Effector memory CD4-positive, alpha-beta T cell (primary cell): ENCODE results near the gene KCNC4.

ENCODE experiments used
- DNase-seq, 3 donors: peaks; one replicate each; pipeline ENCODE4 v3.0.0-alpha.2; 2020
- H3K27ac ChIP-seq: 2 replicates; pipeline ENCODE4 v1.7.0; 2013; ENCODE audit warnings: mild to moderate bottlenecking, low read length, moderate library complexity; ENCODE audit not compliant: insufficient read depth, poor library complexity, severe bottlenecking
- H3K27me3 ChIP-seq: replicated peaks from 2 replicates; pipeline ENCODE4 v1.7.0; 2013; ENCODE audit warnings: mild to moderate bottlenecking, low read length; ENCODE audit not compliant: insufficient read depth, control insufficient read depth, poor library complexity, severe bottlenecking
- H3K36me3 ChIP-seq: 2 replicates; pipeline ENCODE4 v1.7.0; 2013; ENCODE audit warnings: mild to moderate bottlenecking, low read length, moderate library complexity; ENCODE audit not compliant: control insufficient read depth, insufficient read depth
- H3K4me1 ChIP-seq: 2 replicates; pipeline ENCODE4 v1.7.0; 2013; ENCODE audit warnings: low read length, mild to moderate bottlenecking; ENCODE audit not compliant: control insufficient read depth, insufficient read depth, poor library complexity, severe bottlenecking
- H3K4me3 ChIP-seq: 2 replicates; pipeline ENCODE4 v1.7.0; 2013; ENCODE audit warnings: low read length, low read depth, mild to moderate bottlenecking; ENCODE audit not compliant: insufficient read depth, poor library complexity, severe bottlenecking
- H3K9me3 ChIP-seq: 2 replicates; pipeline ENCODE4 v1.7.0; 2013; ENCODE audit warnings: mild to moderate bottlenecking, low read length, moderate library complexity; ENCODE audit not compliant: control insufficient read depth

The KCNC4 gene

DNA sequence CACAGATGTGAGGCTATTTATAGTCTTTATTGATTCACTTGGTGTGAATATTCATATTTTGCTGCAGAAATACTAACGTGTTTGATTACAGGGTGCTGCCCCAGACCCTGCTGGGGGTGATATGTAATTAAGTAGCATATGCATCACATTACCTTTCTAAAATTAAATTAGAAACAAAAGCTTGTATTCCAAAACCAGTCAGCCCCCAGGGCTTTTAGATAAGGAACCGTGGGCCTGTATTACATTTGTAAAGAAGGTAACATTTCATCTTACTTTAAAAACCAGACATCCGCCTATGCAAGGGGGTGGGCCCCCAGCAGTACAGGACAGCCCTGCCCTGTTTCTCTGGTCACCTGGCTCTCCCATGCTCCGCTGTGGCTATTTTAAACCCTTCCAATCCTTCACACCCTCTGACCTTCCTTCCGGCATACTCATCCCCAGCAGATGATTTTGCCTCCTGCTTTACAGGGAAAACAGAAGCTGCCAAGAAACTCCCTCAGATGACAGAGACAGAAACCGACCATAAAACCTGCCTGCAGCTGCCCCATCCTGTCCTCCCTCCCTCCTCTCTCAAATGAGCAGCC lies 22.0 kb upstream of the KCNC4 start:
- no peaks in the 10 kb centered on the region for H3K9me3 ChIP-seq
- no peaks in the 10 kb centered on the region for H3K4me1 ChIP-seq
- no peak overlapping the region for H3K27ac ChIP-seq
- no peak for DNase-seq
- no peaks in the 10 kb centered on the region for H3K36me3 ChIP-seq
- no peak overlapping the region for H3K4me3 ChIP-seq
- no peaks in the 10 kb centered on the region for H3K27me3 ChIP-seq

GRCh38 chr1:110189181-110189580 lies 20.9 kb upstream of the KCNC4 start:
- H3K36me3 ChIP-seq: no peaks in the 10 kb centered on the region
- no peaks in the 10 kb centered on the region for H3K27me3 ChIP-seq
- H3K9me3 ChIP-seq: no peaks in the 10 kb centered on the region
- no peak overlapping the region for H3K27ac ChIP-seq
- no peaks in the 10 kb centered on the region for H3K4me1 ChIP-seq
- H3K4me3 ChIP-seq: no peak overlapping the region
- no peak for DNase-seq

DNA sequence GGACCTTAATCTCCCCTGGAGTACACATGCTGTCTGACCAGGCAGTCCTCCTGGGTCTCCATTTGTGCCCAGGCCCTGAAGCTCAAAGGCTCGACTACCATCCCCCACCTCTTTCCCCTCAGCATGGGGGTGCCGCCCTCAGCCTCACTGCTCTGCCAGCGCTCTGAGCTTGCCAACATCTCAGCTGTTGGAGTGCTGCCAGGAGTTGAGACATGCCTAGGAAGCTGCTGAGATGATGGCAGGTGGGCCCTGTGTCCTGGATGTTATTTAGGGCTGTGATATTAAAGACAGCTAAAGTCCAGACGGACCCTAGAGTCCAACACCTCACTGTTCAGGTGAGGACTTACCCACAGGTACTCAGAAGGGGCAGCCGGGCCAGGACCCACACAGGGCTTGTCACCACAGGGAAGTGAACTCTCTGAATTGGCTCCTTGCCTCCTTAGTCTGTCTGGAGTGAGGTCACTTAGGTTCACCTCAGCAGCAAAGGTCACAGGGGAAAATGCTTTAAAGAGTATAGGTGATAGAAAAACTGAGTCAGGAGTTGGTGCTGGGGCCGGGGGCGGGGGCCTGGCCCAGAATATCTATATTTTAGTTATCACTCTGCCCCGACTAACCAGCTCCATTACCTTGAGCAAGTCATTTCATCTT lies 19.7 kb upstream of the KCNC4 start:
- no peak overlapping the region for H3K4me3 ChIP-seq
- H3K27me3 ChIP-seq: no peaks in the 10 kb centered on the region
- H3K9me3 ChIP-seq: no peaks in the 10 kb centered on the region
- no peak for DNase-seq
- H3K4me1 ChIP-seq: no peaks in the 10 kb centered on the region
- H3K36me3 ChIP-seq: no peaks in the 10 kb centered on the region
- no peak overlapping the region for H3K27ac ChIP-seq

GRCh38 chr1:110192541-110192940 lies 17.6 kb upstream of the KCNC4 start:
- no peak overlapping the region for H3K4me3 ChIP-seq
- H3K9me3 ChIP-seq: no peaks in the 10 kb centered on the region
- H3K27ac ChIP-seq: no peak overlapping the region
- no peaks in the 10 kb centered on the region for H3K27me3 ChIP-seq
- no peaks in the 10 kb centered on the region for H3K4me1 ChIP-seq
- DNase-seq: no peak
- H3K36me3 ChIP-seq: no peaks in the 10 kb centered on the region

GRCh38 chr1:110195196-110195595 lies 14.9 kb upstream of the KCNC4 start:
- Histone ChIP-seq H3K27me3 (no peaks in the 10 kb centered on the region), H3K36me3 (no peaks in the 10 kb centered on the region), H3K4me3 (no peak overlapping the region), H3K27ac (no peak overlapping the region), H3K9me3 (no peaks in the 10 kb centered on the region), H3K4me1 (no peaks in the 10 kb centered on the region)
- DNase-seq: no peak

DNA sequence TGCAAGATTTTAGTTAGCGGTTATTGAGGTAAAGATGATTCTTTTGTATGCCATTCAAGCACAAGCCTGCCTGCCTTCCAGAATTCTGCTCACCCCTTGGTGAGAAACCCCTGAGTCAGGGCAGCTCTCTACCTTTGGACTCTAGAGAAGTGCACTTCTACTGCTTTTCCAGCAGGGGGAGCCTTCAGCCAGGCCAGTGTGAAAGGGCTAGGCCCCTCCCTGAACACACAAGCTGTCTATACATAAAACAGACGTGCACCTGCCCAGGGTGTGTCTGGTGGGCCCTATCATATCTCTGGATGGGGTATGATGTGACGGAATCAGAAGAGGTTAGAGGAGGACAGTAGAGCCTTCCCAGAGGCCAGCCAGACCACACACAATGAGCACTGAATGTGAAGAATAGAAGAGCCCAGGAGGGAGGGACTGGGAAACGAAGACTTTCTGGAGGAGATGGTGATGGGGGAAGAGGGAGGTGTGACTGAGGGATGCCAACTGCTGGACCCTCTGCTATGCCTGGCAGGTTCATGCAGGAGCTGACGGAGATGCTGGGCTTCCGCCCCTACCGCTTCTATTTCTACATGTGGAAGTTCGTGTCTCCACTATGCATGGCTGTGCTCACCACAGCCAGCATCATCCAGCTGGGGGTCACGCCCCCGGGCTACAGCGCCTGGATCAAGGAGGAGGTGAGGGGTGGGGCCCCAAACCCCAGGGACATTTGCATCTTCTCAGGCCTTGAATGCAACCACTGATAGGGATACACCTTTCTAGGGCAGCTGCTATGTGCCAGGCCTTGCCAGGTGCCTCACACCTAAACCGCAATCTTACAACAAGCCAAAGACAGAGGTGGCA lies 13.0 kb upstream of the KCNC4 start:
- Histone ChIP-seq H3K4me3 (no peak overlapping the region), H3K9me3 (no peaks in the 10 kb centered on the region), H3K36me3 (no peaks in the 10 kb centered on the region), H3K4me1 (no peaks in the 10 kb centered on the region), H3K27ac (no peak overlapping the region), H3K27me3 (no peaks in the 10 kb centered on the region)
- DNase-seq: peak; percentile 14 to 37 (median 15)

- peaks cover under 1% of the 10 kb centered on the region for H3K4me1 ChIP-seq
These were observed 12.0 kb upstream of the KCNC4 start for GRCh38 chr1:110197905-110198629.

DNA sequence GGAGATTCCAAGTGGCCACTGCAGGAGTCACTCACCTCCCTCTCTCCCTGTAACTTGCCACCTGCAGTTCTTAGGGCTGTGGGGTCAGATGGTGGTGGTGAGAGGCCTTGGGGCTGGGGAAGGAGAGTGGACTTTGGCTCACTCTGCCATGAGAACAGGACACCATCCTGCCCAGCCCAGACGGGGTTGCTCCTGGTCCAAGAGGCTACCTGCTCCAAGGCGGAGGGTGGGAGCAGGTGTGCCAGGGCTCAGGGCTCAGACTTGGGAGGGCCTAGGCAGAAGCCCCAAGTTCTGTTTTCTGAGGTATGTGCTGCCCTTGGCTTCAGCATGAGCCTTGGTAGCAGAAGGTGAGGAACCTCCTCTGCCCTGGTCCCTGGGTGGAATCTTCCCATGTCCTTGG lies 11.4 kb upstream of the KCNC4 start:
- Histone ChIP-seq H3K4me3 (no peak overlapping the region), H3K27me3 (no peaks in the 10 kb centered on the region), H3K27ac (no peak overlapping the region), H3K4me1 (peaks cover 6% of the 10 kb centered on the region), H3K9me3 (no peaks in the 10 kb centered on the region), H3K36me3 (no peaks in the 10 kb centered on the region)
- no peak for DNase-seq

More at GRCh38 chr1:110197905-110198629, 12.0 kb upstream of the KCNC4 start:
- Histone ChIP-seq H3K27me3 (no peaks in the 10 kb centered on the region), H3K4me3 (no peak overlapping the region), H3K36me3 (no peaks in the 10 kb centered on the region), H3K9me3 (no peaks in the 10 kb centered on the region), H3K27ac (no peak overlapping the region)
- DNase-seq: no peak

- no peaks in the 10 kb centered on the region for H3K27me3 ChIP-seq
- H3K4me1 ChIP-seq: peaks cover 6% of the 10 kb centered on the region
These were observed 9.9 kb upstream of the KCNC4 start for GRCh38 chr1:110200190-110200589.

More at GRCh38 chr1:110200190-110200589, 9.9 kb upstream of the KCNC4 start:
- Histone ChIP-seq H3K36me3 (no peaks in the 10 kb centered on the region), H3K9me3 (no peaks in the 10 kb centered on the region), H3K4me3 (no peak overlapping the region), H3K27ac (no peak overlapping the region)
- DNase-seq: no peak
